GM12878 (cell line): ENCODE data around the gene PRRX1.

ENCODE experiments used
- CHD1 ChIP-seq: IDR thresholded peaks from 2 replicates; pipeline ENCODE4 v1.6.1; 2012; ENCODE audit warnings: low read depth, low read length, improper control_type of control experiment
- CHD4 ChIP-seq: fragments of 200-600 bp; sonication (generic); IDR thresholded peaks from 2 replicates; pipeline ENCODE4 v1.6.1; 2016; ENCODE audit warnings: mild to moderate bottlenecking
- EP300 ChIP-seq, 2 experiments: fragments of 150-350 bp in 1 of 2; IDR thresholded peaks; 2 replicates each; pipeline ENCODE4 v1.6.1; 2011 to 2012; ENCODE audit warnings: low read depth in 2 of 2, low read length in 2 of 2, borderline replicate concordance in 1 of 2, improper control_type of control experiment in 1 of 2, inconsistent platforms in 1 of 2; ENCODE audit not compliant: control insufficient read depth in 1 of 2
- MAX ChIP-seq: IDR thresholded peaks from 2 replicates; pipeline ENCODE4 v1.6.1; 2012; ENCODE audit warnings: low read depth, low read length, improper control_type of control experiment
- POLR2A ChIP-seq: IDR thresholded peaks from 2 replicates; pipeline ENCODE4 v1.6.1; 2011; ENCODE audit warnings: low read depth, mild to moderate bottlenecking, low read length
- POLR2AphosphoS5 ChIP-seq: IDR thresholded peaks from 2 replicates; pipeline ENCODE4 v1.6.1; 2011; ENCODE audit warnings: mild to moderate bottlenecking, low read length, inconsistent platforms
- RBBP5 ChIP-seq: fragments of 200-600 bp; sonication (generic); conservative IDR thresholded peaks from 2 replicates; pipeline ENCODE4 v1.6.1; 2016
- SUPT20H ChIP-seq: IDR thresholded peaks from 2 replicates; pipeline ENCODE4 v1.6.1; 2011; ENCODE audit warnings: low read depth, mild to moderate bottlenecking, low read length, moderate library complexity, borderline replicate concordance; ENCODE audit not compliant: control insufficient read depth
- ZNF274 ChIP-seq: IDR thresholded peaks from one replicate; pipeline ENCODE4 v1.8.0; 2011; ENCODE audit not compliant: insufficient read length, insufficient read depth
- TF ChIP-seq, protein P1 (sequence below), 3 experiments: IDR thresholded peaks in 2 of 3; conservative IDR thresholded peaks in 1 of 3; 2 replicates each; pipeline ENCODE4 v1.5.1; 2011; ENCODE audit warnings: low read depth in 3 of 3, low read length in 3 of 3, mild to moderate bottlenecking in 3 of 3, control low read depth in 2 of 3, moderate library complexity in 2 of 3, inconsistent platforms in 1 of 3, mixed read lengths in 1 of 3; ENCODE audit not compliant: control insufficient read depth in 2 of 3, insufficient read depth in 1 of 3; ENCODE audit errors: extremely low read depth in 1 of 3

GRCh38 chr1:170727963-170728362, 64.0 kb downstream of the PRRX1 start:
- TF ChIP-seq EP300 (IDR thresholded peaks at IDR 0.05; ENCODE audit: borderline replicate concordance in 1 of 2, control insufficient read depth in 1 of 2, low read depth in 2 of 2, low read length in 2 of 2) (no peak), POLR2A (no peak), RBBP5 (no peak), ZNF274 (no peak), POLR2AphosphoS5 (no peak), SUPT20H (no peak), CHD4 (no peak), MAX (no peak), CHD1 (no peak)
- TF ChIP-seq, protein P1, sequence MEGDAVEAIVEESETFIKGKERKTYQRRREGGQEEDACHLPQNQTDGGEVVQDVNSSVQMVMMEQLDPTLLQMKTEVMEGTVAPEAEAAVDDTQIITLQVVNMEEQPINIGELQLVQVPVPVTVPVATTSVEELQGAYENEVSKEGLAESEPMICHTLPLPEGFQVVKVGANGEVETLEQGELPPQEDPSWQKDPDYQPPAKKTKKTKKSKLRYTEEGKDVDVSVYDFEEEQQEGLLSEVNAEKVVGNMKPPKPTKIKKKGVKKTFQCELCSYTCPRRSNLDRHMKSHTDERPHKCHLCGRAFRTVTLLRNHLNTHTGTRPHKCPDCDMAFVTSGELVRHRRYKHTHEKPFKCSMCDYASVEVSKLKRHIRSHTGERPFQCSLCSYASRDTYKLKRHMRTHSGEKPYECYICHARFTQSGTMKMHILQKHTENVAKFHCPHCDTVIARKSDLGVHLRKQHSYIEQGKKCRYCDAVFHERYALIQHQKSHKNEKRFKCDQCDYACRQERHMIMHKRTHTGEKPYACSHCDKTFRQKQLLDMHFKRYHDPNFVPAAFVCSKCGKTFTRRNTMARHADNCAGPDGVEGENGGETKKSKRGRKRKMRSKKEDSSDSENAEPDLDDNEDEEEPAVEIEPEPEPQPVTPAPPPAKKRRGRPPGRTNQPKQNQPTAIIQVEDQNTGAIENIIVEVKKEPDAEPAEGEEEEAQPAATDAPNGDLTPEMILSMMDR (IDR thresholded peaks at IDR 0.05 in 2 of 3, conservative IDR thresholded peaks at IDR 0.05 in 1 of 3; ENCODE audit: control insufficient read depth in 2 of 3, extremely low read depth in 1 of 3, insufficient read depth in 1 of 3, low read depth in 3 of 3, low read length in 3 of 3): no peak
